Activated T-helper 1 cell treated with anti-CD3 and anti-CD28 coated beads, Interleukin-12 subunit alpha, Interleukin-12 subunit beta, Interleukin-2, Interleukin-4 antibody, amounts not matched to agents 30 ng/mL and 10 ng/mL and 1 ng/mL, durations not matched to agents 14 hours and 24 hours and 36 hours (primary cell): ENCODE measurements around the gene ST8SIA1. TPM values are rescaled to one million over a fixed set of nuclear protein-coding genes. Genes with fewer than 3 reads are reported as not detected.

Experiments used
- DNase-seq: peaks from one replicate; pipeline ENCODE4 v3.0.0; 2021; ENCODE audit warnings: low spot score
- H3K27ac Mint-ChIP-seq: one replicate; pipeline ENCODE4 v1.8.0; 2021; ENCODE audit warnings: mild to moderate bottlenecking, mixed read lengths
- H3K27me3 Mint-ChIP-seq: one replicate; pipeline ENCODE4 v1.8.0; 2022; ENCODE audit warnings: mild to moderate bottlenecking, moderate library complexity, mixed read lengths; ENCODE audit not compliant: insufficient read depth
- H3K36me3 Mint-ChIP-seq: one replicate; pipeline ENCODE4 v1.8.0; 2021; ENCODE audit warnings: low read depth, mixed read lengths
- H3K4me1 Mint-ChIP-seq: one replicate; pipeline ENCODE4 v1.8.0; 2021; ENCODE audit warnings: low read depth, mixed read lengths
- H3K4me3 Mint-ChIP-seq: one replicate; pipeline ENCODE4 v1.8.0; 2021; ENCODE audit warnings: mild to moderate bottlenecking, moderate library complexity, mixed read lengths
- H3K9me3 Mint-ChIP-seq: one replicate; pipeline ENCODE4 v1.8.0; 2021; ENCODE audit warnings: mixed read lengths
- intact Hi-C: fragments of 100-400 bp; cut with micrococcal nuclease; formaldehyde crosslinking; loops from one replicate; pipeline ENCODE4 v1.15.1; 2024
- total RNA-seq: library from RNA; stranded (reverse); gene quantifications from 2 replicates; pipeline ENCODE4 v1.2.3, GENCODE V29; 2022

Gene ST8SIA1
- total RNA-seq, 1 donor from 2014 or later = 0.57 TPM

DNA sequence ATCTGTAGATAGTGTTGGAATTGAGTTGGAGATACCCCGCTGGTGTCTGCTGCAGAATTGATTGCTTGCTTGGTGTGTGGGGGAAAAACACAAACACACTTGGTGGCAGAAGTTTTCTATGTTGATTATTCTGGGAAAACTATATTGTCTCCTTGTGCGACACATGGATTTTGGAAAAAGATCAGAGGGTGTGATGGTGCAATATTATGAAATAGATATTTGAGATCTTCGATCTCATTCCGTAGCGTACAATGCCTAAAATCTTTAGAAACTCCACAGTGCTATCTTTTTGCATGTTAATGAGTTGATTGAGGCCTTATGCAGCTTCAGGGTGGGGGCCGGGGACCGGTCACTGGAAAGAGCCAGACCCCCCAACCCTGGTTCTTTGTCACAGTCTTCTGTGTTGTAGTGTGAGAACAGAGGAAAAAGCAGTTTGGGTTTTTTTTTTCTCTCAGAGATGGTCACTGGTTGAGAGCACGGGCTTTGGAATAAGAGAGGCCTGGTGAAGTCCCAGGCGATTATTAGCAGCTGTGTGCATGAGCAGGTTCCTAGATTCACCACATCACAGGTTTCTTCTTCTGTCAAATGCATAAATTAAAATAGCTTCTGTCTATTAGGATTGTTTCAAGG is 88.2 kb downstream of the ST8SIA1 start:
- intact Hi-C loops = no loop called here
- no peak for DNase-seq
- Mint-ChIP-seq H3K36me3 (no peaks in the 10 kb centered on the region), H3K4me1 (no peaks in the 10 kb centered on the region), H3K4me3 (no peak overlapping the region), H3K9me3 (no peaks in the 10 kb centered on the region), H3K27ac (no peak overlapping the region), H3K27me3 (peaks cover 16% of the 10 kb centered on the region)

DNA sequence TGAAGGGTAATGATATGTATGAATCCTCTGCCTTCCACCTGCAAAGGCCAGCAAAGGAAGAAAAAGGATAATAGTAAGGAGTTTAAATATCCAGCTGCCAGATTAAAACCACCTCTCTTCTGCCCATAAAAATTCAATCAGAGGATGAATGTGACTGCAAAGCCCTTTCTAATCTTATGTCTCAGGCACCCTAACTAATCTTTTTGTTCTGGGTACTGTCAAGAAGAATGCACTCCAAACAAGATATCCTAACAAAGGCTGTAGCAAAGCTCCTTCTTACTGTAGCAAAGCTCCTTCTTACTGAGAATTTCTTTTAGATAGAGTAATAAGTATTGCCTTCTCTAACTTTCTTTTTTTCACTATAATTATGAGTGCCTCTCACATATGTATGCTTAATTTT is 91.8 kb downstream of the ST8SIA1 start:
- Mint-ChIP-seq H3K4me1 (no peaks in the 10 kb centered on the region), H3K9me3 (no peaks in the 10 kb centered on the region), H3K4me3 (no peak overlapping the region), H3K36me3 (no peaks in the 10 kb centered on the region), H3K27me3 (peaks cover 17% of the 10 kb centered on the region), H3K27ac (no peak overlapping the region)
- DNase-seq = no peak
- intact Hi-C loops = no loop called here

DNA sequence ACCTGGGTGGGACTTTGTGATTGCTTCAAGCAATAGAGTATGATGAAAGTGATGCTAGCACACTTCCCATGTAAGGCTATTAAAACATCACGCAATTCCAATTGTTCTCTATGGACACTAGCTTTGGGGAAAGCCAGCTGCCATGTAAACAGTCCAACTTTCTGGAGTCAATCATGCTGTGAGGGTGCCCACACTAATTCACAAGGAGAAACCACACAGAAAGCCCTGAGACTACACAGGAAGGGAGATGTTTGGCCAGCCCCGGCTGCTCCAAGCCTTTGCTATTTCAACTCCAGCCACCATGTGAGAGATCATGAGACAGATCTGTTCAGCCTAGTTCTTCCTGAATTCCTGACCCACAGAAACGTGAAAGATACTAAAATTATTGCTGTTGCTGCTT is 96.3 kb downstream of the ST8SIA1 start:
- Mint-ChIP-seq H3K4me3 (no peak overlapping the region), H3K36me3 (no peaks in the 10 kb centered on the region), H3K27ac (no peak overlapping the region), H3K27me3 (peaks cover 17% of the 10 kb centered on the region), H3K4me1 (no peaks in the 10 kb centered on the region), H3K9me3 (no peaks in the 10 kb centered on the region)
- no peak for DNase-seq
- intact Hi-C loops = no loop called here

DNA sequence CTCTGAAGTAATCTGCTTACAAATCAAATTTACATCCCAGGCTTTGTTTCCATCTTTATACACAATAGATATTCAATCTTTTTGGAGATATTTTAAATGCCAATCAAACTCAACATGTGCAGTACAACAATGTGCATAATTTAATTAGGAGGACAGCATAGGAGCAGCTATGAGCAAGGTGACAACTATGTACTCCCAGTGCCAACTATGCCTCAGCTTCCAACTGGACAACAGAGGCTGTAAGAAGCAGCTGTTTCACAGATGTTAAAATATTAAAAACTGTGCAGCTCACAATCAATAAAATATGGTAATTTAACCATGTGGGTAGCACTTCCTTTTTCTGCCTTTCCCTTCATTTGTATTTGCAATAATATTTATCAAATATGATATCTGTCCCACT is 99.9 kb downstream of the ST8SIA1 start:
- Mint-ChIP-seq H3K4me1 (no peaks in the 10 kb centered on the region), H3K27ac (no peak overlapping the region), H3K27me3 (peaks cover 5% of the 10 kb centered on the region), H3K4me3 (no peak overlapping the region), H3K9me3 (no peaks in the 10 kb centered on the region), H3K36me3 (no peaks in the 10 kb centered on the region)
- intact Hi-C loops = no loop called here
- no peak for DNase-seq

DNA sequence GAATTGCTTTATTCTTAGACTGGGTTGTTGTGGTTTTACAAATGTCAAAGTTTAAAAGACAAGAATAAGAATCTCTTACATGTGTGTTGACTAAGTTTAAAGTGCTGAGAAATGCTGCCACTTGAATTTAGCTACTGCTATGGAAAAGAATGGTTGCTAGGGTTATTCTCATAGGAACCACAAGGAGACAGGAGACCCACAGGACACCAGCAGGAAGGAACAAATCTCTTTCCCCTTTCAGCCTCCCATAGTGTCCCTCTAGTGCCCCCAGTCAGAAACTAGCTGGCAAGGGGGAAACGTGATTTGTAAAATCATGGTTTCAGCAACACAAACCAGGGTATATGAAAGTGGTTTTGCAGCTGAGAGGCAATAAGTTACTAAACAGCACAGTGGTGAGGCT is 102.7 kb downstream of the ST8SIA1 start:
- peaks cover 1% of the 10 kb centered on the region for H3K27me3 Mint-ChIP-seq
- intact Hi-C loops = no loop called here
- no peak overlapping the region for H3K27ac Mint-ChIP-seq
- no peaks in the 10 kb centered on the region for H3K9me3 Mint-ChIP-seq
- no peak overlapping the region for H3K4me3 Mint-ChIP-seq
- no peaks in the 10 kb centered on the region for H3K36me3 Mint-ChIP-seq
- DNase-seq = no peak
- H3K4me1 Mint-ChIP-seq = no peaks in the 10 kb centered on the region

DNA sequence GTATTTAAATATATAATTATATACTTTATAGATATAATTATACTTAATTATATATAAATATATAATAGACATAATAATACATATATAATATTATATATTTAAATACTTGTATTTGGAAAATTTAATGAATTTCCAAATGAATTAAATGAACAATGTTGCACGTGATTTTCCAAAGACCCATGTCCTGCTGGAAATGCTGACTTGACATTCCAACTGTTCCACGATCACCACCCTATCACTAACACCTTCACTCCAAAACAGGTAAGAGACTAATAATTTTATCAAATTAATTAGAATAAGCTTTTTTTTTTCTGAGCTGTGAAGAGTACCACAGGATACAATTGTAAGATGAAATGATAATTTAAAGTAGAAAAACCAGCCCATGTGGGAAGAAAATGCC is 103.4 kb downstream of the ST8SIA1 start:
- no peak overlapping the region for H3K4me3 Mint-ChIP-seq
- intact Hi-C loops = no loop called here

DNA sequence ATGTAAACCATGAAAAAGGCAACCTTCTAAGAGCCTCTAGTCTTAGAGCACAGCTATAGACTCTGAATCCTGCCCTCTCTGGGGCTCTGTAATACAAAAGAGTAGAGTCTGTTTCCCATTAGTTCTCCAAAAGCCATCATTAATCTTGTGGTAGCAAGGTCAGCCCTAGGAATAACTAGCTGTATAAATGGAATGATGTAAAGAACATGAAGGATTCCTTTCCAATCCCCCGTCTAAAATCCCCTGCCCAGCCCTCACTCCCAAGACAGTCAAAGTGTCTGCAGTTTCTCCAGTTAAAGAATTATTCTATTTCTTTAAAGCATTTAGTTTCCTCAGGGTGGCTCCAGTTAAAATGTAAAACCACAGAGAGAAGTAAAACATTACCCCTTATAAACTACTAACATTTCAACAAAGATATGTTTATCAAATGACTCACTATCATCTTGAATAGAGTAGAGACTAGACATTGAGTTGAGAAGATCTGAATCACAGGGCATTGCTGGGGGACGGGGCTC is 104.2 kb downstream of the ST8SIA1 start:
- no peak overlapping the region for H3K4me3 Mint-ChIP-seq
- intact Hi-C loops = no loop called here
- no peaks in the 10 kb centered on the region for H3K4me1 Mint-ChIP-seq
- H3K27me3 Mint-ChIP-seq = peaks cover 1% of the 10 kb centered on the region
- no peak overlapping the region for H3K27ac Mint-ChIP-seq
- H3K36me3 Mint-ChIP-seq = no peaks in the 10 kb centered on the region
- no peak for DNase-seq
- no peaks in the 10 kb centered on the region for H3K9me3 Mint-ChIP-seq

More for the DNA sequence above, 103.4 kb downstream of the ST8SIA1 start:
- Mint-ChIP-seq H3K36me3 (no peaks in the 10 kb centered on the region), H3K9me3 (no peaks in the 10 kb centered on the region), H3K27ac (no peak overlapping the region), H3K27me3 (peaks cover 1% of the 10 kb centered on the region), H3K4me1 (no peaks in the 10 kb centered on the region)
- no peak for DNase-seq

DNA sequence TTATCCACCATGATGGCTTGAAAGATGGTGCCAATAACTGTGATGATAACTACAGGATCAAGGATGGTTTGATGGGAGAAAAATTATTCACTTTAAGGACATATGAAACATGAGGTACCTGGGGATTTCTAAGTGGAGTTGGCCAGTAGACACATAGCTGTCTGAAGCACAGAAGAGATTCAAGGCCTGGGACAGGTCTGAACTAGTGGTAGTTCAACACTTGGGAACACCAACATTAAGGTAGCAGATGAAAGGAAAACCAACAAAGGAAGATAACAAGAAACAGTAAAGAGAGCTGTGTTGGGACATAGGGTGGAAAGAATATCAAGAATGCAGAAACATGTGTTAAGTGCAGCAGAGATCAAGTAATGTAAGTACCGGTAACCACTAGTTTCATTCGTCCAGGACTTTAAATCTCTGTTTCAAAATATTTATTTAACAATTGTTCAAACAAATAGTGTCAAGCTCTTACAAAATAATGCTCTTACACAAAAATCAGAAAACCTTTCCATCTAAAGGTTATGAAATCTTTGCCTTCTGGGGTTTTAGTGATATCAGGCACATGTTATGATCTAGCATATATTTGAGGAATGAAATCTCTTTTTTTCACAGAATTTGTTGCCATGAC is 104.7 kb downstream of the ST8SIA1 start:
- Mint-ChIP-seq H3K9me3 (no peaks in the 10 kb centered on the region), H3K4me1 (no peaks in the 10 kb centered on the region), H3K36me3 (no peaks in the 10 kb centered on the region), H3K4me3 (no peak overlapping the region), H3K27me3 (peaks cover 3% of the 10 kb centered on the region), H3K27ac (no peak overlapping the region)
- no peak for DNase-seq
- intact Hi-C loops = no loop called here

DNA sequence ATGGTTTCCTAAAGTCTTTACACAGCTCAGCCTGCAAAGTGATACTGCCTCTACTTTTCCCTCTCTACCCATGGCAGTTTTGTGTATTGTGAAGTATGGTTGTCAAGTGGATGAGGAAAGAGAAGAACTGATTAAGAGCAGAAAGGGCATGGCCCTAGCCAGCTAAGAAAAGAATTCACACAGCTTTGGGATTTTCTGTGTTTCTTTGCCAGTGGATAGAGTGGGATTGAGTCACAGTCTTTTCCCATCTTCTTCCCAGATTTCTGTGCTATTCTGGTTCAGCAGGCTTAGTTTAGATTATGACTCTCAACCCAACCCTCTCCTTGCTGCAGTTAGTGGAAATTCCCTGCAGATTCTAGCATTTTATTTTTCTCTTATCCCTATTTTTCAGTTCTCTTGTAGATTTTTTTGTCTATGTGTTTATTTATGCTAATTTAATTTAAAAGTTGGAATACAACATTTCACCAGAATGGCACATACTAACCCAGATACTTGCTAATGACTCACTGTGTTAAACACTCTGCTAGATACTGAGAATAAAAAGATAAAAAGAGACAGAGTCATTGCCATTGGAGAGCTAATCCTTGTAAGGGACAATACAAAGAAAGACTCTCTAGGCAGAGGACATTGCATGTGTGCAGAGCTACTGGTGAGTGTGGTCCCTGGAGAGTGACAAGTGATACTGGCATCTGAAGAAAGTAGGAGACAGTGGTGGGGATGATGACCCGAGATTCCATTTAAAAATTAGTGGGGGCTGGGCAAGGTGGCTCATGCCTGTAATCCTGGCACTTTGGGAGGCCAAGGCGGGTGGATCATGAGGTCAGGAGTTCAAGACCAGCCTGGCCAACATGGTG is 106.3 kb downstream of the ST8SIA1 start:
- H3K9me3 Mint-ChIP-seq = no peaks in the 10 kb centered on the region
- H3K36me3 Mint-ChIP-seq = no peaks in the 10 kb centered on the region
- no peak overlapping the region for H3K27ac Mint-ChIP-seq
- intact Hi-C loops = no loop called here
- no peaks in the 10 kb centered on the region for H3K4me1 Mint-ChIP-seq
- peaks cover 3% of the 10 kb centered on the region for H3K27me3 Mint-ChIP-seq
- H3K4me3 Mint-ChIP-seq = no peak overlapping the region
- no peak for DNase-seq

DNA sequence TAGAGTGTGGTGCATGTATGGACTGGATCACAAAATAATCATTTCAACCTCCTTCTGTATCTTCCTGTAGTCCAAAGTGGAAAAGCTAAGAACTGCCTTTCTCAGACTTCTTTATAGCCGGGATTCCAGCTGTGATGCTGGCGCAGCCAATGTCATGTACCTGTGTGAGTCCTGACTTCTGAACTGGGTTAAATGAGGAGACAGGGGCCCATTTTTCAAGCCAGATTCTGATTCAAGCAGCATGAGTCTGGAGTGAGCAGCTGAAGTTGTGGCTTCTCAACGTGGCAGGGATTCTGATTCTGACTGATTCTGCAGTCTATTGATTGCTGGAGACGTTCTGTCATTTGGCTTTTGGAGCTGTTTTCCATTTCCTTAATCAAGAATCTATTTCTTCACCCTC is 111.2 kb downstream of the ST8SIA1 start:
- Mint-ChIP-seq H3K4me1 (no peaks in the 10 kb centered on the region), H3K36me3 (no peaks in the 10 kb centered on the region), H3K9me3 (no peaks in the 10 kb centered on the region), H3K4me3 (no peak overlapping the region), H3K27me3 (peaks cover 3% of the 10 kb centered on the region), H3K27ac (no peak overlapping the region)
- intact Hi-C loops = no loop called here
- no peak for DNase-seq

DNA sequence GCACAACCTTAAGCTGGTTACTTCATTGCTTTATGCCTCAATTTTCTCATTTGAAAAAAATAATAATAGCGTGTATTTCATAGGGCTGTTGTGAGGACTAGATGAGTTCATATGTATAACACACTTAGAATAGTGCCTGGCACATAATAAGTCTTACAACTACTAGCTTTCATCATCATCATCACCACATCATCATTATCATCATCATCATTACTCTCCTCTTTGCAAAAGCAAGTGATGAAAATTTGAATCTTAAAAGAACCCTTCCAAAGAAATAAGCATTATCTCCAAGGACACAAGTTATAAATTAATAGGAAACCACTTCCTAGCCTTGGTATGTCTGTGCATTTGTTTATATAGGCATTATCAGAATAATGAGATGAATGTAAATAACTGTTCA is 117.0 kb downstream of the ST8SIA1 start:
- H3K4me1 Mint-ChIP-seq = no peaks in the 10 kb centered on the region
- H3K36me3 Mint-ChIP-seq = no peaks in the 10 kb centered on the region
- DNase-seq = no peak
- no peak overlapping the region for H3K27ac Mint-ChIP-seq
- H3K27me3 Mint-ChIP-seq = no peaks in the 10 kb centered on the region
- H3K9me3 Mint-ChIP-seq = no peaks in the 10 kb centered on the region
- intact Hi-C loops = no loop called here
- no peak overlapping the region for H3K4me3 Mint-ChIP-seq

DNA sequence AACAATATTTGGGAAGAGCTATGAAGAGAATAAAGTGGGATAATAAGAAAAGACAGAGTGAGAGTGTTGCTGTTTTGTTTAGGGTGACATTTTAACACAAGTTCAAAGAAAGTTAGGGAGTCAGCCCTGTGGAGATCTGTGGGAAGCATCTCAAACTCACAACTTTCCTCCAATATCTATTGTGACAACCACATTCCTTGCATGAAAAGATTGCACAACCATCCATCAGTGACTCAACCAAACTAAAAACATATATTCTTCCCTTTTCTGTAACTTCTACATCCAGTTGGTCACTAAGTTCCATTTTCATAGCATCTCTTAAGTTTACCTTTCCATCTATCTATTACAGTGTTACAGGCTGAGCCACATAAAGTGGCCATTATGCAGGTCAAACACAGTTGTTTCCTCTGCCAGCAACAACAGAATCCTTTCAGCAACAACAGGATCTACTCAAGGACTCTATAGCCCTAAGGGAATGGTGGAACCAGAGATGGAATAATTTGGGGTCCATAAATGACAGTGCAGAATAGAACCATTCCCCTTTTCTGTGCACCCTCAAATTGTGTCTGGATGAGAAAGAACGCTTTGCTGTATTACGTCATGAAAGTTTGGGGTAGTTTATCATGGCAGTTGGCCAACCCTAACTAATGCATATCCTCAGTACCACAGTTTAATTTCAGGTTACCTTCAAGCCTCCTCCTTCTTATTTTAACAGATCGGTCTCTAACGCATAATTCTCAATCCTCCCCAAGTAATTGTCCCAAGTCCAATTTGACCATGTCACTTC is 118.8 kb downstream of the ST8SIA1 start:
- H3K9me3 Mint-ChIP-seq = no peaks in the 10 kb centered on the region
- H3K4me1 Mint-ChIP-seq = no peaks in the 10 kb centered on the region

More for the DNA sequence above, 118.8 kb downstream of the ST8SIA1 start:
- no peak overlapping the region for H3K4me3 Mint-ChIP-seq
- no peak for DNase-seq
- H3K36me3 Mint-ChIP-seq = no peaks in the 10 kb centered on the region
- intact Hi-C loops = no loop called here
- H3K27ac Mint-ChIP-seq = no peak overlapping the region
- H3K27me3 Mint-ChIP-seq = no peaks in the 10 kb centered on the region
